ENCODE data around the gene NR1H4. TPM values are rescaled to one million over a fixed set of nuclear protein-coding genes. Genes with fewer than 3 reads are reported as not detected.

The NR1H4 gene
- total and polyA plus RNA-seq, 9 of the 15 experiments (the other 6 are each of a cell fraction or from before 2014, with no cell fraction given): 0.03 TPM; not detected in 8

DNA sequence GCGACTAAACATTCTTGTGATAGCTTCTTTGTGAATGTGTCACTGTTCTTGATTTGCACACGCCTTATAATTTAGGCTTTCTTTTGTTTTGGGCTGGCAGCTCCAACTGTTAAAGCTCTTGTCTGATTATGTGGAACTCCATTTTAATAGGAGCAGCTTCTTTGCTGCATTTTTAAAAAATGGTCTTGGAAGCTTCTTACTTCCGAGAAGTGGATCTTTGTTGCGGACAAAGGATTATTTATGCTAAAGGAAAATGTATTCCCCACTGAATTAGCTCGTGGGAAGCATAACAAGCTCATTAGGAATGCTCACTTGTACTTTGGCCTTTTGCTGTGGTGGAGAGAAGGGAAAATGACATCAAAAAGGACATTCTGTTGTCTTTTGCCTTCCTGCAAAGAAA, 119.8 kb downstream of the NR1H4 start:
- no peak overlapping the region for H3K4me3 ChIP-seq
- ChIA-PET POLR2A (interaction anchor here (0.6 kb wide), 1 partner anchor 36 kb away, joined by 3 read pairs; no protein-coding TSS in a partner anchor), CTCF (ENCODE audit: low intra/inter-chr PET ratio) (no interaction called here)
- in situ Hi-C loops (cut with MboI) (no loop called here), intact Hi-C loops (cut with micrococcal nuclease) (no loop called here)
- FAIRE-seq: no peak
- H3K9me1 ChIP-seq (ENCODE audit: control insufficient read depth, insufficient read depth, low read length): no peaks in the 10 kb centered on the region
- H4K20me1 ChIP-seq (replicated peaks; ENCODE audit: control insufficient read depth, insufficient read depth, low read length): no peaks in the 10 kb centered on the region
- no peaks in the 10 kb centered on the region for H3K4me1 ChIP-seq (replicated peaks in 1 of 2; ENCODE audit: control insufficient read depth in 2 of 2, insufficient read depth in 2 of 2, low read length in 2 of 2)
- H3K79me2 ChIP-seq (ENCODE audit: control insufficient read depth, insufficient read depth, low read length): no peaks in the 10 kb centered on the region
- H3K27me3 ChIP-seq (ENCODE audit: control insufficient read depth in 2 of 2, insufficient read depth in 2 of 2, low read length in 2 of 2): no peaks in the 10 kb centered on the region
- H2AFZ ChIP-seq (ENCODE audit: low read depth, low read length): no peak overlapping the region
- WGBS (ENCODE audit: insufficient coverage, low coverage, missing lambda C conversion rate): 12% methylated on average over 5 of the region's 5 CpGs
- no TSS peak for BruUV-seq (replicated peaks)
- H3K36me3 ChIP-seq (ENCODE audit: control insufficient read depth, insufficient read depth, low read length): no peaks in the 10 kb centered on the region
- DNase-seq (ENCODE audit: extremely low read depth in 1 of 4, low spot score in 3 of 4): no peak
- H3K9ac ChIP-seq (ENCODE audit: insufficient read depth in 1 of 2, low read depth in 2 of 2, low read length in 2 of 2): no peak overlapping the region
- H3K27ac ChIP-seq (ENCODE audit: extremely low read depth, low read depth, low read length): no peak overlapping the region
- no peaks in the 10 kb centered on the region for H3K9me3 ChIP-seq (replicated peaks; ENCODE audit: control insufficient read depth, insufficient read depth, low read depth, low read length)
- no peak overlapping the region for H3K4me2 ChIP-seq (ENCODE audit: insufficient read depth, low read length)
- no peak for ATAC-seq
- TF ChIP-seq KLF16 (IDR thresholded peaks at IDR 0.05): no peak
- TF ChIP-seq SP2 (IDR thresholded peaks at IDR 0.05; ENCODE audit: extremely low read depth, low read depth, low read length, poor library complexity, severe bottlenecking): no peak
- no peak for TF ChIP-seq ZNF561 (CRISPR knock-in tag; conservative IDR thresholded peaks at IDR 0.05)
- TF ChIP-seq SMAD1 (IDR thresholded peaks at IDR 0.05; ENCODE audit: low read depth, low read length, partially characterized antibody): no peak
- TF ChIP-seq RERE (CRISPR knock-in tag; IDR thresholded peaks at IDR 0.05; ENCODE audit: borderline replicate concordance): no peak
- no peak for TF ChIP-seq MYNN (IDR thresholded peaks at IDR 0.05)
- no peak for TF ChIP-seq MYNN (CRISPR knock-in tag; IDR thresholded peaks at IDR 0.05)
- no peak for TF ChIP-seq MAFG (tag; conservative IDR thresholded peaks at IDR 0.05)
- TF ChIP-seq, protein P1, sequence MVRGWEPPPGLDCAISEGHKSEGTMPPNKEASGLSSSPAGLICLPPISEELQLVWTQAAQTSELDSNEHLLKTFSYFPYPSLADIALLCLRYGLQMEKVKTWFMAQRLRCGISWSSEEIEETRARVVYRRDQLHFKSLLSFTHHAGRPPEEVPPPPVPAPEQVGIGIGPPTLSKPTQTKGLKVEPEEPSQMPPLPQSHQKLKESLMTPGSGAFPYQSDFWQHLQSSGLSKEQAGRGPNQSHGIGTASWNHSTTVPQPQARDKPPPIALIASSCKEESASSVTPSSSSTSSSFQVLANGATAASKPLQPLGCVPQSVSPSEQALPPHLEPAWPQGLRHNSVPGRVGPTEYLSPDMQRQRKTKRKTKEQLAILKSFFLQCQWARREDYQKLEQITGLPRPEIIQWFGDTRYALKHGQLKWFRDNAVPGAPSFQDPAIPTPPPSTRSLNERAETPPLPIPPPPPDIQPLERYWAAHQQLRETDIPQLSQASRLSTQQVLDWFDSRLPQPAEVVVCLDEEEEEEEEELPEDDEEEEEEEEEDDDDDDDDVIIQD (CRISPR knock-in tag; IDR thresholded peaks at IDR 0.05): no peak
- TF ChIP-seq, protein P2, sequence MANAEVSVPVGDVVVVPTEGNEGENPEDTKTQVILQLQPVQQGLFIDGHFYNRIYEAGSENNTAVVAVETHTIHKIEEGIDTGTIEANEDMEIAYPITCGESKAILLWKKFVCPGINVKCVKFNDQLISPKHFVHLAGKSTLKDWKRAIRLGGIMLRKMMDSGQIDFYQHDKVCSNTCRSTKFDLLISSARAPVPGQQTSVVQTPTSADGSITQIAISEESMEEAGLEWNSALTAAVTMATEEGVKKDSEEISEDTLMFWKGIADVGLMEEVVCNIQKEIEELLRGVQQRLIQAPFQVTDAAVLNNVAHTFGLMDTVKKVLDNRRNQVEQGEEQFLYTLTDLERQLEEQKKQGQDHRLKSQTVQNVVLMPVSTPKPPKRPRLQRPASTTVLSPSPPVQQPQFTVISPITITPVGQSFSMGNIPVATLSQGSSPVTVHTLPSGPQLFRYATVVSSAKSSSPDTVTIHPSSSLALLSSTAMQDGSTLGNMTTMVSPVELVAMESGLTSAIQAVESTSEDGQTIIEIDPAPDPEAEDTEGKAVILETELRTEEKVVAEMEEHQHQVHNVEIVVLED (CRISPR knock-in tag; IDR thresholded peaks at IDR 0.05): no peak
- no peak for TF ChIP-seq DACH1 (IDR thresholded peaks at IDR 0.05; ENCODE audit: partially characterized antibody)
- no peak for TF ChIP-seq CCNT2 (IDR thresholded peaks at IDR 0.05; ENCODE audit: borderline replicate concordance, extremely low read depth, insufficient read length, low read depth, low read length)
- no peak for TF ChIP-seq NFIC (IDR thresholded peaks at IDR 0.05)

All from K562 (cell line).